HCT116 (cell line): Measurements from ENCODE around the gene RGS11. TPM values are rescaled to one million over a fixed set of nuclear protein-coding genes. Genes with fewer than 3 reads are reported as not detected.

Source experiments
- ATAC-seq: fragments of 200-7000 bp; cut with Tn5 transposase; 2 replicates; pipeline ENCODE4 v1.9.1; 2020; ENCODE audit warnings: mild to moderate bottlenecking, moderate library complexity
- BruUV-seq: library from RNA; stranded (reverse); fragments of 400-500 nt; replicated peaks from 2 replicates; lab custom pipeline; 2021; lab: Mats Ljungman, UMichigan
- CTCF ChIA-PET: fragments of 300-600 bp; sonication (Branson Sonifier 250); formaldehyde crosslinking; loops from one replicate; lab custom pipeline; 2021; ENCODE audit warnings: antibody characterized with exemption; lab: Charles Lee
- POLR2A ChIA-PET: fragments of 300-600, 350-600 bp; sonication (Branson Sonifier 250); formaldehyde crosslinking; loops from one replicate; lab custom pipeline; 2021; ENCODE audit warnings: antibody characterized with exemption; lab: Charles Lee
- RAD21 ChIA-PET, 2 experiments: fragments of 300-600 bp; sonication (Branson Sonifier 250); formaldehyde crosslinking; loops; one replicate each; lab custom pipeline; 2023; ENCODE audit warnings: low total read pairs in 2 of 2; ENCODE audit not compliant: uncharacterized antibody in 2 of 2, unreplicated experiment in 2 of 2, low non-redundant PET in 1 of 2; lab: Charles Lee
- DNase-seq: peaks from one replicate; pipeline ENCODE4 v3.0.0-alpha.2; 2010; ENCODE audit warnings: low read depth, low spot score
- H2AFZ ChIP-seq: fragments of 200-600 bp; shearing (Covaris generic), sonication (generic); 2 replicates; pipeline ENCODE4 v1.6.1; 2017; ENCODE audit warnings: low read depth, mixed run types, mixed read lengths, antibody characterized with exemption, low read length; ENCODE audit not compliant: poor library complexity, severe bottlenecking
- H3K27ac ChIP-seq: 2 replicates; pipeline ENCODE4 v1.5.1; 2012; ENCODE audit warnings: low read depth, low read length
- H3K27me3 ChIP-seq: fragments of 200-600 bp; sonication (generic); 2 replicates; pipeline ENCODE4 v1.6.1; 2016; ENCODE audit warnings: mixed run types, low read length, mixed read lengths; ENCODE audit not compliant: insufficient read depth
- H3K36me3 ChIP-seq, 2 experiments: fragments of 200-500 bp in 1 of 2; fragments of 200-600 bp in 1 of 2; sonication (Bioruptor generic) in 1 of 2; sonication (generic) in 1 of 2; 2 replicates each; pipeline versions ENCODE4 v1.5.1 to v1.6.1; 2014 to 2016; ENCODE audit warnings: low read length in 2 of 2, inconsistent platforms in 1 of 2, mixed read lengths in 1 of 2, mixed run types in 1 of 2; ENCODE audit not compliant: insufficient read depth in 2 of 2, control insufficient read depth in 1 of 2
- H3K4me1 ChIP-seq, 2 experiments: fragments of 200-600 bp in 1 of 2; sonication (generic) in 1 of 2; 2 replicates each; pipeline versions ENCODE4 v1.5.1 to v1.6.1; 2012 to 2017; ENCODE audit warnings: low read length in 2 of 2, inconsistent platforms in 1 of 2, mild to moderate bottlenecking in 1 of 2, mixed read lengths in 1 of 2, mixed run types in 1 of 2, moderate library complexity in 1 of 2; ENCODE audit not compliant: insufficient read depth in 2 of 2, control insufficient read depth in 1 of 2
- H3K4me2 ChIP-seq: fragments of 200-600 bp; sonication (generic); 2 replicates; pipeline ENCODE4 v1.6.1; 2017; ENCODE audit warnings: mixed run types, low read length, mixed read lengths
- H3K4me3 ChIP-seq, 2 experiments: fragments of 200-600 bp in 1 of 2; sonication (generic) in 1 of 2; replicated peaks in 1 of 2; 2 replicates each; pipeline ENCODE4 v1.5.1; 2011 to 2016; ENCODE audit warnings: low read length in 2 of 2, control low read depth in 1 of 2, low read depth in 1 of 2, mild to moderate bottlenecking in 1 of 2, mixed read lengths in 1 of 2, mixed run types in 1 of 2
- H3K79me2 ChIP-seq: fragments of 200-600 bp; sonication (generic); 2 replicates; pipeline ENCODE4 v1.6.1; 2017; ENCODE audit warnings: mild to moderate bottlenecking, mixed run types, low read length, moderate library complexity, mixed read lengths; ENCODE audit not compliant: insufficient read depth
- H3K9ac ChIP-seq: fragments of 200-600 bp; sonication (generic); 2 replicates; pipeline ENCODE4 v1.6.1; 2016; ENCODE audit warnings: low read length, mixed read lengths
- H3K9me2 ChIP-seq: fragments of 200-600 bp; sonication (generic), shearing (Covaris generic); 2 replicates; pipeline ENCODE4 v1.6.1; 2017; ENCODE audit warnings: mixed run types, mild to moderate bottlenecking, moderate library complexity; ENCODE audit not compliant: insufficient read depth
- H3K9me3 ChIP-seq, 2 experiments: fragments of 200-500 bp in 1 of 2; fragments of 200-600 bp in 1 of 2; sonication (Bioruptor generic) in 1 of 2; sonication (generic) in 1 of 2; 2 replicates each; pipeline ENCODE4 v1.6.1; 2014 to 2017; ENCODE audit warnings: low read length in 2 of 2, mixed read lengths in 2 of 2, inconsistent platforms in 1 of 2, low read depth in 1 of 2, mild to moderate bottlenecking in 1 of 2, mixed run types in 1 of 2, moderate library complexity in 1 of 2; ENCODE audit not compliant: control insufficient read depth in 1 of 2, insufficient read depth in 1 of 2
- H4K20me1 ChIP-seq: fragments of 200-600 bp; sonication (generic), shearing (Covaris generic); 2 replicates; pipeline ENCODE4 v1.6.1; 2017; ENCODE audit warnings: mixed run types, mild to moderate bottlenecking, moderate library complexity; ENCODE audit not compliant: insufficient read depth
- CBX3 ChIP-seq: IDR thresholded peaks from 2 replicates; pipeline ENCODE4 v1.6.1; 2012; ENCODE audit warnings: low read depth
- CEBPB ChIP-seq: IDR thresholded peaks from 2 replicates; pipeline ENCODE4 v1.6.1; 2012; ENCODE audit warnings: low read depth
- ELF1 ChIP-seq: IDR thresholded peaks from 2 replicates; pipeline ENCODE4 v1.6.1; 2012; ENCODE audit warnings: low read depth, borderline replicate concordance
- EZH2 ChIP-seq: fragments of 200-600 bp; sonication (generic); IDR thresholded peaks from 2 replicates; pipeline ENCODE4 v1.6.1; 2017; ENCODE audit warnings: antibody characterized with exemption, mixed run types
- POLR2A ChIP-seq: IDR thresholded peaks from 2 replicates; pipeline ENCODE4 v1.7.0; 2011; ENCODE audit warnings: borderline replicate concordance; ENCODE audit not compliant: insufficient read depth, insufficient read length; ENCODE audit errors: extremely low read depth
- RAD21 ChIP-seq: IDR thresholded peaks from 2 replicates; pipeline ENCODE4 v1.6.1; 2012; ENCODE audit warnings: low read depth, mild to moderate bottlenecking
- TCF7L2 ChIP-seq: IDR thresholded peaks from 2 replicates; pipeline ENCODE4 v1.7.0; 2011; ENCODE audit warnings: borderline replicate concordance, inconsistent platforms; ENCODE audit not compliant: insufficient read depth, insufficient read length; ENCODE audit errors: extremely low read depth
- ZFX ChIP-seq: fragments of 450-650 bp; IDR thresholded peaks from 2 replicates; pipeline ENCODE4 v1.6.1; 2017
- intact Hi-C: fragments of 100-400 bp; cut with micrococcal nuclease; formaldehyde crosslinking; loops from 2 replicates; pipeline ENCODE4 v1.10.0; 2022
- total RNA-seq: library from RNA; stranded (reverse); gene quantifications from one replicate; pipeline ENCODE4 v1.2.1, GENCODE V29; 2021; ENCODE audit not compliant: unreplicated experiment
- TF ChIP-seq, protein P1 (sequence below), 3 experiments: fragments of 200-600 bp in 1 of 3; sonication (generic) in 1 of 3; IDR thresholded peaks in 2 of 3; conservative IDR thresholded peaks in 1 of 3; 2 replicates each; pipeline ENCODE4 v1.5.1; 2012 to 2017; ENCODE audit warnings: low read depth in 2 of 3, low read length in 2 of 3, antibody characterized with exemption in 1 of 3, borderline replicate concordance in 1 of 3, control low read depth in 1 of 3, mild to moderate bottlenecking in 1 of 3, mixed read lengths in 1 of 3, mixed run types in 1 of 3, moderate library complexity in 1 of 3; ENCODE audit not compliant: insufficient read depth in 1 of 3

The RGS11 gene
- total RNA-seq, 1 experiment from 2014 or later: not detected

DNA sequence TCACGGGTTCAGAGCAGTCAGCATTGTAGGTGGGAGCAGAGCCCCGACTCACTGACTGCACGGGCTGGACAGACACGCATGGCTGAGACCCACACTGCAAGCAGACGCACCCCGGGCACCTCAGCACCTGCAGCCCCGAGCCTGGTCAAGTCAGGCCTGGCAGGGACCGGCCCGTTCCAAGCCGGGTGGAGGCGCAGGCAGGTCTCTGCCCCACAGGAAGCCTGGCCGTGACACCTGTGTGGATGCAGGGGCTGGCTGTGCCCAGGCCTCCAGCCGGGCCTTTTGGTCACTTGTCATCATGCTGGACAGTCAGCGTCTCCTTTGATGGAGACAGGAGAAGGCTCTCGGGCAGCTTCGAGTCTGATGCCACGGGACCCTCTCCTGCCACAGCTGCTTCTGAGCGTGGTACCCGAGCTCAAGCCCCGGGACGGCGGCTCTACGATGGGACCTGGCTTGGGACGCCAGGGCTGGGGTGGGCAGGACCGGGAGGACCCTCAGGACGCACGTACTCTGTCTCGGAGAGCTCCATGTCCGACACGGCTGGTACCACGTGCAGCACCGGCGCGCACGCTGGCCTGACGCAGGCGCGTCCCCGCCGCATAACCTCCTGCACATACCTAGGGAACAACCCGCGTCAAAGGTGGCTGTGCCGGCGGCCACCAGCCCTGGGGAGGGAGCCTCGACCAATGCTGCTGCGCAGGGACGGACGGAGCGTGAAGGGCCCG lies 15.1 kb upstream of the RGS11 start:
- POLR2A ChIA-PET: no interaction called here
- H3K9me3 ChIP-seq: no peaks in the 10 kb centered on the region
- H3K79me2 ChIP-seq: no peaks in the 10 kb centered on the region
- intact Hi-C loops: no loop called here
- CTCF ChIA-PET: no interaction called here
- ATAC-seq (no peak), DNase-seq (no peak)
- no TSS peak for BruUV-seq
- no peaks in the 10 kb centered on the region for H3K36me3 ChIP-seq
- TF ChIP-seq, protein P1, sequence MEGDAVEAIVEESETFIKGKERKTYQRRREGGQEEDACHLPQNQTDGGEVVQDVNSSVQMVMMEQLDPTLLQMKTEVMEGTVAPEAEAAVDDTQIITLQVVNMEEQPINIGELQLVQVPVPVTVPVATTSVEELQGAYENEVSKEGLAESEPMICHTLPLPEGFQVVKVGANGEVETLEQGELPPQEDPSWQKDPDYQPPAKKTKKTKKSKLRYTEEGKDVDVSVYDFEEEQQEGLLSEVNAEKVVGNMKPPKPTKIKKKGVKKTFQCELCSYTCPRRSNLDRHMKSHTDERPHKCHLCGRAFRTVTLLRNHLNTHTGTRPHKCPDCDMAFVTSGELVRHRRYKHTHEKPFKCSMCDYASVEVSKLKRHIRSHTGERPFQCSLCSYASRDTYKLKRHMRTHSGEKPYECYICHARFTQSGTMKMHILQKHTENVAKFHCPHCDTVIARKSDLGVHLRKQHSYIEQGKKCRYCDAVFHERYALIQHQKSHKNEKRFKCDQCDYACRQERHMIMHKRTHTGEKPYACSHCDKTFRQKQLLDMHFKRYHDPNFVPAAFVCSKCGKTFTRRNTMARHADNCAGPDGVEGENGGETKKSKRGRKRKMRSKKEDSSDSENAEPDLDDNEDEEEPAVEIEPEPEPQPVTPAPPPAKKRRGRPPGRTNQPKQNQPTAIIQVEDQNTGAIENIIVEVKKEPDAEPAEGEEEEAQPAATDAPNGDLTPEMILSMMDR (IDR thresholded peaks at IDR 0.05 in 2 of 3, conservative IDR thresholded peaks at IDR 0.05 in 1 of 3; ENCODE audit: borderline replicate concordance in 1 of 3, insufficient read depth in 1 of 3, low read depth in 2 of 3, low read length in 2 of 3): no peak
- TF ChIP-seq EZH2 (no peak), TCF7L2 (no peak), CBX3 (no peak), CEBPB (no peak), POLR2A (no peak), ZFX (no peak), RAD21 (no peak), ELF1 (no peak)
- no peak overlapping the region for H3K27ac ChIP-seq
- no peaks in the 10 kb centered on the region for H3K4me1 ChIP-seq
- no peaks in the 10 kb centered on the region for H3K27me3 ChIP-seq
- RAD21 ChIA-PET: no interaction called here
- no peak overlapping the region for H3K4me3 ChIP-seq
- no peaks in the 10 kb centered on the region for H3K9me2 ChIP-seq
- no peak overlapping the region for H3K4me2 ChIP-seq
- H4K20me1 ChIP-seq: no peaks in the 10 kb centered on the region
- no peak overlapping the region for H2AFZ ChIP-seq
- no peak overlapping the region for H3K9ac ChIP-seq
